HG03354 (cell line): ENCODE measurements around the gene AXIN2.

ENCODE experiments used
- ATAC-seq: cut with Tn5 transposase; IDR thresholded peaks from one replicate; pipeline ENCODE4 v1.9.1; 2021; ENCODE audit warnings: mild to moderate bottlenecking; ENCODE audit not compliant: unreplicated experiment, poor library complexity, severe bottlenecking

The AXIN2 gene

GRCh38 chr17:65539630-65540266, 21.7 kb downstream of the AXIN2 start:
- ATAC-seq, result no peak

GRCh38 chr17:65538675-65539529, 22.5 kb downstream of the AXIN2 start:
- ATAC-seq, result no peak

GRCh38 chr17:65537845-65538674, 23.4 kb downstream of the AXIN2 start:
- ATAC-seq, result no peak

GRCh38 chr17:65537343-65537844, 24.1 kb downstream of the AXIN2 start:
- no peak for ATAC-seq

- no peak for ATAC-seq
These were observed 24.7 kb downstream of the AXIN2 start for GRCh38 chr17:65536573-65537342.

- ATAC-seq, result no peak
These were observed 25.5 kb downstream of the AXIN2 start for GRCh38 chr17:65535777-65536572.

GRCh38 chr17:65533852-65534457, 27.5 kb downstream of the AXIN2 start:
- no peak for ATAC-seq

- no peak for ATAC-seq
These were observed 28.2 kb downstream of the AXIN2 start for GRCh38 chr17:65533056-65533745.

- no peak for ATAC-seq
These were observed 29.2 kb downstream of the AXIN2 start for GRCh38 chr17:65532101-65532890.

- ATAC-seq, result no peak
These were observed 30.0 kb downstream of the AXIN2 start for GRCh38 chr17:65531256-65532100.

- ATAC-seq, result no peak
These were observed 30.8 kb downstream of the AXIN2 start for GRCh38 chr17:65530523-65531255.

GRCh38 chr17:65529761-65530522, 31.5 kb downstream of the AXIN2 start:
- no peak for ATAC-seq

GRCh38 chr17:65529040-65529633, 32.3 kb downstream of the AXIN2 start:
- ATAC-seq, result no peak

- ATAC-seq, result no peak
These were observed 33.4 kb downstream of the AXIN2 start for GRCh38 chr17:65527857-65528591.
